ENCODE data around the gene EVI2B.

DNA sequence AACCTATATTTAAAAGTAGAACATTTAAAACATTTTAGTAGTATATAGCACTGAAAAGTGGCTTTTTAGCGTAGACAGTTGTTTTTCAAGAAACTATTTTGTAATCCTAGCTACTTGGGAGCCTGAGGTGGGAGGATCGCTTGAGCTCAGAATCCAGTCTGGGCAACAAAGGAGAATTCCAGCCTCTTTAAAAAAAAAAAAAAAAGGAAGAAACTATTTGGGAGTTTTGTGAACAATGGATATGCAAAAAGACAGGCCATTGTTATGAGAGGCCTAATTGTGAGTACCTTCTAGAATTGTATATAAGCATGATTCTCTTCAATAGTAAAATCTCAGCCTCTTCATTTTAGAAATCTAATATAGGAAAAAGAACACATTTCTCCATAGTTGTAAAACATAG, 34.5 kb downstream of the EVI2B start:
- no peak for TF ChIP-seq CTCF (IDR thresholded peaks at IDR 0.05)
- no peak for TF ChIP-seq POLR2A (IDR thresholded peaks at IDR 0.05)
